RWPE1 (cell line): ENCODE data around the gene TTC28.
"Not testable (repeated sequence)": the region's sequence is repeated elsewhere in the genome, so short reads cannot be mapped to it uniquely, and the experiment has no call there.

ENCODE experiments used
- CTCF ChIA-PET: fragments of 350-600 bp; sonication (Branson Sonifier 250); formaldehyde crosslinking; extraction: SDS; loops from one replicate; lab custom pipeline; 2021; lab: Yijun Ruan, JAX
- POLR2A ChIA-PET: fragments of 400-600 bp; formaldehyde crosslinking; extraction: SDS; loops from one replicate; lab custom pipeline; 2020; ENCODE audit warnings: antibody characterized with exemption; ENCODE audit not compliant: low non-redundant PET; lab: Yijun Ruan, JAX
- DNase-seq: peaks from one replicate; pipeline ENCODE4 v3.0.0; 2012; ENCODE audit warnings: low spot score
- H3K27ac ChIP-seq: fragments of 450-650 bp; 2 replicates; pipeline ENCODE4 v1.5.1; 2017
- CTCF ChIP-seq: fragments of 450-650 bp; conservative IDR thresholded peaks from 2 replicates; pipeline ENCODE4 v1.5.1; 2017; ENCODE audit warnings: low read depth, mild to moderate bottlenecking

Gene TTC28

GRCh38 chr22:28582806-28583205, 96.8 kb downstream of the TTC28 start:
- DNase-seq, result no peak
- TF ChIP-seq CTCF, result no peak
- CTCF ChIA-PET, result no interaction called here
- no peak overlapping the region for H3K27ac ChIP-seq
- POLR2A ChIA-PET, result interaction anchor here (0.9 kb wide), 1 partner anchor 684 kb away, joined by 4 read pairs; no protein-coding TSS in a partner anchor

GRCh38 chr22:28581016-28581415, 98.6 kb downstream of the TTC28 start:
- ChIA-PET POLR2A (no interaction called here), CTCF (no interaction called here)
- no peak for TF ChIP-seq CTCF
- DNase-seq, result no peak
- H3K27ac ChIP-seq, result no peak overlapping the region

DNA sequence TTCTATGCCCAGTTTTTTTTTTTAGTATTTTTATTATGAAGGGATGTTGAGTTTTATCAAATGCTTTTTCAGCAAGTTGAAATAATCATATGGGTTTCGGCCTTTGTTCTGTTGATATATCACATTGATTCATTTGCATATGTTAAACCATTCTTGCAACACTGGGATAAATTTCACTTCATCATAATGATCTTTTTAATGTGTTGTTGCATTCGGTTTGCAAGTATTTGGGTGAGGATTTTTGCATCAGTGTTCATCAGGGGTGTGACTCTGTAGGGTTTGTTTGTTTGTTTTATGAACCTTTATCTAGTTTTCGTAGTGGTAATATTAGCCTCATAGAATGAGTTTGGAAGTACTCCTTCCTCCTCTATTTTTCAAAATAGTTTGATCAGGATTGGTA, 103.5 kb downstream of the TTC28 start:
- POLR2A ChIA-PET, result no interaction called here
- no peak overlapping the region for H3K27ac ChIP-seq
- no peak for DNase-seq

GRCh38 chr22:28574159-28574788, 105.4 kb downstream of the TTC28 start:
- ChIA-PET CTCF (no interaction called here), POLR2A (no interaction called here)
- no peak for DNase-seq
- no peak overlapping the region for H3K27ac ChIP-seq
- no peak for TF ChIP-seq CTCF

More for the DNA sequence above, 103.5 kb downstream of the TTC28 start:
- TF ChIP-seq CTCF, result no peak
- CTCF ChIA-PET, result no interaction called here

- no peak for DNase-seq
- TF ChIP-seq CTCF, result no peak
- CTCF ChIA-PET, result no interaction called here
- H3K27ac ChIP-seq, result no peak overlapping the region
- POLR2A ChIA-PET, result no interaction called here
These were observed 108.8 kb downstream of the TTC28 start for GRCh38 chr22:28570696-28571373.

GRCh38 chr22:28568974-28569373, 110.7 kb downstream of the TTC28 start:
- DNase-seq, CTCF ChIA-PET, H3K27ac ChIP-seq, POLR2A ChIA-PET: not testable (repeated sequence)

- ChIA-PET CTCF (no interaction called here), POLR2A (no interaction called here)
- no peak for TF ChIP-seq CTCF
- H3K27ac ChIP-seq, result no peak overlapping the region
- no peak for DNase-seq
These were observed 111.5 kb downstream of the TTC28 start for GRCh38 chr22:28568099-28568498.

DNA sequence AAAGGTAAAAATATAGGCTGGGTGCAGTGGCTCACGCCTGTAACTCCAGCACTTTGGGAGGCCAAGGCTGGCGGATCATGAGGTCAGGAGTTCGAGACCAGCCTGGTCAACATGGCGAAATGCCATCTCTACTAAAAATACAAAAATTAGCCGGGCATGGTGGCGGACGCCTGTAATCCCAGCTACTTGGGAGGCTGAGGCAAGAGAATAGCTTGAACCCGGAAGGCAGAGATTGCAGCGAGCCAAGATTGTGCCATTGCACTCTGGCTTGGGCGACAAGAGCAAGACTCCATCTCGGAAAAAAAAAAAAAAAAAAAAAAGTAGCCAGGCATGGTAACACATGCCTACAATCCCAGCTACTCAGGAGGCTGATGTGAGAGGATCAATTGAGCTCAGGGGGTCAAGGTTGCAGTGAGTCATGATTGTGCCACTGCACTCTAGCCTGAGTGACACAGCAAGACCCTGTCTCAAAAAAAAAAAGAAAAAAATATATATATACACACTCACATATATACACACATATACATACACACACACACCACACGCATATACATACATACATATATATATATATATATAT, 112.6 kb downstream of the TTC28 start:
- H3K27ac ChIP-seq, DNase-seq, CTCF ChIA-PET, POLR2A ChIA-PET: not testable (repeated sequence)
